GM19238 (cell line): ENCODE results near the gene CPLANE2.

Source experiments
- DNase-seq: peaks from one replicate; pipeline ENCODE4 v3.0.0; 2011; ENCODE audit warnings: low spot score; ENCODE audit not compliant: insufficient read length

The CPLANE2 gene

GRCh38 chr1:16189003-16189402 lies 48.0 kb downstream of the CPLANE2 start:
- DNase-seq, result no peak

- peak; percentile 80 for DNase-seq
These were observed 49.1 kb downstream of the CPLANE2 start for GRCh38 chr1:16187748-16188401.

DNA sequence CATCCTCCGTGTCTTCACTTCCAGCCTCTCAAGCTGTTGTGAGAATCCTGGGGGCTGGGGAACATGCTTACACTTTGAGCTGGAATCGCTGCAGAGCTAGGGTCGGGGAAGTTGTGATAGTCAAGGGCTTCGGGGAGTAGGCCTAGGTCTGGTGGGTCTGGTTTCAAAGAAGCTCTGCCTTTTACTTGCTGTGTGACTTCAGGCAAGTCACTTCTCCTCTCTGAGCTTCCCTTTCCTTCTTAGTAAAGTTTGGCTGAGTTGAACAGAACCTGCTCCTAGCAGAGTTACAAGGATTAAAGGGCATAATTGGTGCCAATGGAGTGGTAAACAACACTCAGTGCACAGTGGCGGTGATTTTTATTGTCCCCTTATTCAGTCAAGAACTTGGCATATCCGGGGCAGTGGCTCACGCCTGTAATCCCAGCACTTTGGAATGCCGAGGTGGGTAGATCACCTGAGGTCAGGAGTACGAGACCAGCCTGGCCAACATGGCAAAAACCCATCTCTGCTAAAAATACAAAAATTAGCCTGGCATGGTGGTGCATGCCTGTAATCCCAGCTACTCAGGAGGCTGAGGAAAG lies 50.2 kb downstream of the CPLANE2 start:
- no peak for DNase-seq

DNA sequence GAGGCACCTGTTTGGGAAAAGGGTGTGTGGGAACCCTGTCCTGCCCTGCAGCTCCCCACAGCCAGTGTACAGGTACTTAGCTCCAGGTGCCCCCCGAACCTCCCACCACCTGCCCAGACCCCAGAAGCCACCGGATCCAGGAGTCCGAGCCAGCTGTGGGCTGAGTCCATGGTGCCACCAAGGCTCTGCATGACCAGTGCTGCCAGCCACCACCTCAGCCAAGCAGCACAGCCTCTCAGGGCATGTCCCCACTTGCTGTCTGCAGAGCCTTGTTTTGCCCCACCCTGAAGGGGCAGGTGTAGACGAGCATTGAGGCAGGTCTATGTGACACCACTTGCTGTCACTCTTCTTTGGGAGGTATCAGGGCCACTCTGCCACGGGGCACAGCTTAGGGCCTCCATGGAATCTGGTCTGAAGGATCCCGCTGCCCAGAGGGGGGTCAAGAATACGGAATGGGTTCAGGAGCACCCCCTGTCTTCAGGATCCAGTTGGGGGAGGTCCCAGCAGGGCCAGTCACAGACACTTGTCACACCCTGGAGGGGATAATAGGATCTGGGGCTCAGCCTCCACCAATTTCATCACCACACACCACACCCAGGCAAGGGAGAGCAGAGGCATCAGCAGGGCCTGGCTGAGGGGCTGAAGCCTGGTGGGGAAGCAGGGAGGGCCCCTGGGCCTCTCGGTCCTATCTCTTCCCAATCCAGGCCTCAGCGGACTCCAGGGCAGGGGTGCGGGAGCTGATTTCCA lies 52.3 kb downstream of the CPLANE2 start:
- no peak for DNase-seq

GRCh38 chr1:16183765-16184556 lies 53.0 kb downstream of the CPLANE2 start:
- no peak for DNase-seq

GRCh38 chr1:16183179-16183578 lies 53.8 kb downstream of the CPLANE2 start:
- DNase-seq, result no peak

DNA sequence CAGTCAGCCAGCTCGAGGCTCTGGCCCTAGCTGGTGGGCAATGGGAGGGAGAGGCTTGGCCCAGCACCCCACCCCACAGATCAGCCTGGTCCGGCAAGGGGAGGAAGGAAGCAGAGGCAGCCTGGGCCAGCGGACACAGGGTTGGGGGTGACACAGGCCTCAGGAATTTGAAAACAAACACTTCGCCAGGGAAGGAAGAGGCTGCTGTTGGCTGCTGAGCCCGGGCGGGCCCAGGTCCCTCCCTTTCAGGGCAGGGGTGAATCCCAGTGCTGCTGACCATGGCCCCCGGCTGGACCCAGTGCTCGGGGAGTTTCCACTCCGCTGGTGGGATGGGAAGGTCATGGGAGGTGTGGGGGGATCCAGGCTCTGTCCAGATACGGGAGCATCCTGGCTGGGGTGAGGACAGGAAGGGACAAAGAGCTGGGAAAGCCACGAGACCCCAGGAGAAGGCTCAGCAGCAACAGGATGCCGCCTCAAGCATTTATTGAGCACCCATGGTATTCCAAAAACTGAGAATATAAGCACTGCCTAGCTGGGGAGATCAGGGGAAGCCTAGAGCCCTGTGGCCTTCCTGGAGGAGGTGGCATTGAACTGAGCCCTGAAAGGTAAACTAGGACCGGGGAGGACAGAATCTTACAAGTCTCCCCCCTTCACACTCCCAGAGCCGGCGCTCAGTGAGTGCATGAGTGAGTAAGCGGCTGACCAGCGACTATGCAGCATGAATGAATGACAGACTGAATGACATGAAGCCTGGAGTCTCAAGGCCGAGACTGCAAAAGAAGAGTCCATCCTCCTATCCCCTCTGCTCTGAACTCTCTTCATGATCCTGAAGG lies 54.9 kb downstream of the CPLANE2 start:
- DNase-seq, result no peak
